HG02763 (cell line): ENCODE results near the gene NFE2L2.
"Not testable (repeated sequence)": the region's sequence is repeated elsewhere in the genome, so short reads cannot be mapped to it uniquely, and the experiment has no call there.

Experiments
- ATAC-seq: cut with Tn5 transposase; IDR thresholded peaks from one replicate; pipeline ENCODE4 v1.9.1; 2021; ENCODE audit warnings: mild to moderate bottlenecking, moderate library complexity; ENCODE audit not compliant: unreplicated experiment

The NFE2L2 gene

DNA sequence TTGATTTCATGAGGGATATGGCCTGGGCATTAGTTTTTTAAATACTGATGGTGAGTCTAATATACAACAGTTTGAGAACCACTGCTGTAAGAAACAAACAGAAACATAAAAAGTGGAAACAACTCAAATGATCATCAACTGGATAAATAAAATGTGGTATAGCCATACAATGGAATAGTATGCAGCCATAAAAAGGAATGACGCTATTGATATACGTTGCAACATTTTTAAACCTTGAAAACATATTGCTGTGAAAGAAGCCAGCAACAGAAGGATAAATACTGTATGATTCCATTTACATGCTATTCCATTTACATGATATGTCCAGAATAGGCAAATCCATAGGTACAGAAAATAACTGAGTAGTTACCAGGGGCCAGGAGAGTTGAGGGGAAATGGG, 6.5 kb downstream of the NFE2L2 start:
- no peak for ATAC-seq

DNA sequence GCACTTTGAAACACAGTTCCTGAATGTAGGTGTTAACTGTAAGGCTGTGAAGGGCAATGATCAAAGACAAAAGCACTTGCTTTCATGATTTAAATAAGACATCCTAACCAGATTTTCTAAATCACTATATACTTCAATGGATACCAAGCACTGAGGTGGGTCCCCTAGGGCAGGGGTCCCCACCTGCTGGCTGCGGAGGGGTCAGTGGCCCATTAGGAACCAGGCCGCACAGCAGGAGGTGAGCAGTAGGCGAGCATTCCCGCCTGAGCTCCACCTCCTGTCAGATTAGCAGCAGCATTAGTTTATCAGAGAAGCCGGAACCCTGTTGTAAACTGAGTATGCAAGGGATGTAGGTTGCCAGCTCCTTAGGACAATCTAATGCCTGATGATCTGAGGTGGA, 7.1 kb downstream of the NFE2L2 start:
- ATAC-seq: no peak

DNA sequence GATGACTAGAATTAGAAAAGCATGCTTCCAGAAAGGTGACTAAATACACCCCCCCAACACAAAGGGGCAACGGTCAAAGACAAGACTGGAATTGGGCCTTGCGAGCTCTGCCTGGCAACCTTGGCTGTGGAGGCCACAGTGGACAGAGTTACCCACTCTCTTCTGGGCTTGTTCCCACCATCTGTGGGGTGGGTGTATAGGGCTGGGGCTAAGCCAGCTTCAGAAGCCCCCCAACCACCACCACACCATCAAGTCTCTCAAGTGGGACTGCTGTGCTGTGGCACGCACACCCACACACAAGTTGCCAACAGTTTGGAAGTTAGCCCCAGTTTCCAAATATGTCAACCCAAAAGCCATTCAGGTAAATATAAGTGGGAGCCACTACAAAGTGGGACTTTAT, 7.8 kb downstream of the NFE2L2 start:
- ATAC-seq: no peak

GRCh38 chr2:177256026-177256425, 8.5 kb downstream of the NFE2L2 start:
- ATAC-seq: no peak

GRCh38 chr2:177255227-177255601, 9.3 kb downstream of the NFE2L2 start:
- no peak for ATAC-seq

DNA sequence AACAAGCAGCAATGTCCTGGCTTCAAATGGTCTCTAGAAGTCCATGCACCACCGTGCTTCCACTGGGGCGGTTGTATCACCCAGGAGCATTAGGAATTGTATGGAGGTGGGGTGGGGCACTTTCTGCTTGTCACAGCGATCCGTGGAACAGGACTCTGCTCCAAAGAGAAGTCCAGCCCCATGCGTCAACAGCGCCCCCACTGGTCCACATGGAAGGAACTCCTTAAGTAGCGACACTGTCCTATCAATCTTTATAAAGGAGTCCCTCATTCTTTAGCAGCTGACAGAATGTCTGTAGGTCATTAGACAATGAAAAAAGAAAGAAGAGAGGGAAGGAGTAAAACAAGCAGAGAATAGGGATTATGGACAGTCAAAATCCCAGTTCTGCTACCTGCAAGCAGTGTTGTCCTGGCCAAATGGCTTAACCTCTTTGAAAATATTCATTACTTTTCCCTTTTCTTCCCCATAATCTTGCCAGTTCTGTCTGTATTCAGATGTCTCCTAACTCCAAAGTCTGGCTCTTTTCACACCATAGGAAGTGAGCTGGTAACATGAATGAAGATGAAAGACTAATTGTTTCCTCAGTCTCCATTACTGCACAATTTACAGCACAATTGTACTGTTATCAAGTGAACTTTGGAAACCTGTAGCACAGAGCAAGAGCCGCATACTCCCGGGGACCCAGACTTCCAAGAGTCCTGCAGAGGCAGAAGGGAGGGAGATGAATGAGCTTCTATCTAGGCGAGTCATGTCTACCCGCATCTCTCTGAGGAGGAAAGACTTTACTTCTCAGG, 9.9 kb downstream of the NFE2L2 start:
- no peak for ATAC-seq

DNA sequence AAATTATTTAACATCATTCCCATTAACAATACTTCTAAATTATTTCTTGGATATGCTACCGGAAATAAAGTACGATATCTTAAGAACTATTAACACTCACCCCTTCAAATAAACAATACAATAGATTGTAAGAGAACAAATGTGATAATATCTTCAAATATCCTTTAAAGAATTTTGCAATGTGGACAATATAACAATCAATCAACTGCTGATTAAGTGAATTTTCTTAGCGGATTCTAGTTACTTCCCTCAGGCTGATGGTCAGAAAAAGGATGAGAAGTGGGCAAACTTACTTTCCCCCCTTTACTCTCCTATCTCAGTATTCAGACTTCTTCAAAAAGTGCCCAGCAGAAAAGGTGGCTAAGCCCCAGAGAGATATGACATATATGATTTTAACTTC, 10.8 kb downstream of the NFE2L2 start:
- no peak for ATAC-seq

DNA sequence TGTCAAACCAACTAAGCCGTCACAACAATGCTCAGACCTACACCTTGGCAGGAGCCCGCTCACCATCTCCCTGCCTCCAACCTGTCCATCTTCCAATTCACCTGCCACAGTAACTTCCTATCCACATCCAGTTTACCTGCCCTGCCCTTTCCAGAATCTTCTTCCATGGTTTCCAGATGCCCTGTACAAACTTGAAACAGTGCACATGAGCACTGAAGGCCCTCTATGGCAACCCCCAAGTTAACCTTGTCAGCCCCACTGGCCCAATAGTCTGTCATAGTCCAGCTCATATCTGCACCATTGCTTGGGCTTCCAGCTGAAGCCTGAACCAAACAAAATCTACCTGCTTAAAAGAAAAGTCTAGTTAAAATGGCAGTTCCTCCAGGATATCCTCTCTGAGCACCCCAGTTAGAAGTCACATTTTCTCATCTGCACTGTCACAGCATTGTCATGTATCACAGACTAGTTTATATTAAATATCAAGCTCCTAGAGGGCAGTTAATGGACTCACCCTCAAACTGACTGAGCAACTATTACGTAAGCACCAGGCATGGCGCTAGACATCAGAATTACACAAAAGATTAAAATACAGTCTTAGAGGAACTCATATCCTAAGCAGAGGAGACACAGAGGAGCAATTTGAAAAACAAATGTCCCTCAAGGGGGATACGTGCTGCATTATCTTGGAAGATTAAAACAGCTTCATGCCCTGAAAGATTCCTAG, 11.6 kb downstream of the NFE2L2 start:
- ATAC-seq: no peak

GRCh38 chr2:177251165-177251542, 13.4 kb downstream of the NFE2L2 start:
- ATAC-seq: no peak

DNA sequence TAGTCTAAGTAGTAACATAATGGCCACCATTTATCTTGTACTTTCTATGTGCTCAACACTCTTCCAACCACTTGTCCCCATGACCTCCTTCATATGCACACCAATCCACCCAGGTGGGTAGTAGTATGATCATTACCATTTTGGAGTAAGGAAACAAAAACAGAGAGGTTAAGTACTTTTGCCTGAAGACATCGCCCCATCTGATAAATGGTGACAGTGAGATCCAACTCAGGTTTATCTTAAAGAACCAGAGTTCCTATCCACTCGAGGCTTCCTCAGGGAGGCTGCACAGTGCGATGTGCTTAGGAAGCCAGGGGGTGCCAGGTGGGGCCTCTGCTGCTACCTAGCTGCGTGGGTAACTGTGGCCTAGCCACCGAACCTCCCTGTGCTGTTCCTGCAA, 14.1 kb downstream of the NFE2L2 start:
- ATAC-seq: no peak

GRCh38 chr2:177249038-177249437, 15.5 kb downstream of the NFE2L2 start:
- no peak for ATAC-seq

DNA sequence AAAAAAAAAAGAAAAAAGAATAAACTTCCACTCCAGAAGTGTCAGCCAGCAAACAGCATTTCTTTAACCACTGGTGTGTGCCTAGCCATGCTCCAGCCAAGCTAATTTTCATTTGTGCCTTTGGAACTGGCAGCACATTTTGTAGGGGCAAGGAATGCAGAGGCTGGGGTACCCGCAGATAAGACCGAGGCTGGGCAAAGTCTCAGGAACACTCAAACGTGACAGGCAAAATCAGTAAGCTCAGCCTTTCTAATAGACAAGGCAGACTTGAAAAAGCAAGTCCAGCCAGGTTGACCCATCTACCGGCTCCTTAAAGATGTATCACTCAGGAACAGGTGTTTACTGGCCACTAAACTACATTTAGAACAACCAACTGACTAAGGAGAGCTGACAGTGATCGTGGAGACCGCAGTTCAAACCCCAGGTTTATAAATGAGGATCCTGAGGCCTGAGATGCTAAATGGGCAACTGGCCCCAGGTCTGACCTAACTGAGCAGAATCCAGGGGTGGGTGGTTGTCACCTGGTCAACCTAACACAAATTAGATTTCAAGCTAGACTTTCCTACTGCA, 16.7 kb downstream of the NFE2L2 start:
- ATAC-seq: no peak

DNA sequence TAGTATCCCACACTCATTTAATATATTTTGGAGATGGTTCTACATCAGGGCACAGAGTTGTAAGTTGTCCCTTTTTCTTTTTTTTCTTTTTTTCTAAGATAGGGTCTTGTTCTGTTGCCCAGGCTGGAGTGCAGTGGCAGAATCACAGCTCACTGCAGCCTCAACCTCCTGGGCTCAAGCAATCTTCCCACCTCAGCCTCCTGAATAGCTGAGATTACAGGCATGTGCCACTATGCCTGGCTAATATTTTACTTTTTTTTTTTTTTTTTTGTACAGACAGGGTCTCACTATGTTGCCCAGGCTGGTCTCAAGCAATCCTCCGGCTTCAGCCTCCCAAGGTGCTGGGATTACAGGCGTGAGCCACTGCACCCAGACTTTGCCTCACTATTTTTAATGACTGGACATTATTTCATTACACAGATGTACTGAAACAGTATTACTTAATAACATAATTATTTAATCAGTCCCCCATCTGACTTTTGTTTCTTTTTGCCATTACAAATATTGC, 17.9 kb downstream of the NFE2L2 start:
- not testable (repeated sequence) for ATAC-seq

DNA sequence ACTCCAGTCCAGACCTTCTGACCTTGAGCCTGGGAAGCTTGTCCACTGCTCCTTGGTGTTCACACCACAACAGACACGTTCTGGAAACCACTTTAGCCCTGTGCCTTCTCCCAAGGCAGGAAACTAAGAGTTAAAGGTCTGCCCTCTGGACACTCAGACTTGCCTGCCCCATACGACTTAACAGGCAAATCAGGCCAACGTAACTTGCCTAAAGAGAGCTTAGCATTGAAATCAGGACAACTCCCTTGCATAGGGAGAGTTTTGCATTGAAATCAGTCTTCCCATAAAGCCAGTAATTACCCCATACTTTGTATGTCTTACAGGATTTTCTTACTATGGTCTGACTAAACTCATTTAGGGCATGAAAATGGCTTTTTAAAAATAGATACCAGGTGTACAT, 18.5 kb downstream of the NFE2L2 start:
- ATAC-seq: no peak

DNA sequence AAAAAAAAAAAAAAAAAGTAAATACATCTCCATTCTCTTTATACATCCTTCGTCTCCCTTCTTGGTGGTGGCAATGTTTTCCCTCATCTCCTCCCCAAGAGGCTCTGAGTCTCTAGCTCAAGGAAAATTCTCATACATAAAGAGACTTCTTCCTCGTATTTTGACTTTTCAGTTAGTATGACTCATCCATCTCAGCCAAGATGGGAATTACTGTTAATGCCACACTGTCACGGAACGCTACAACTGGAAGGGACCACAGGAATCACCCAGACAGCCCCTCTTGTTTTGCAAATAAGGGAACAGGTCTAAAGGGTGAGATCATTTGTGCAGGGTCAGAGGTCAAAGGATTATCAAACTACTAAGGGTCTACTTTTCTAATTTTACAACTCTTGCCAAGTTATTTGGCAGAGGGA, 19.5 kb downstream of the NFE2L2 start:
- no peak for ATAC-seq

- no peak for ATAC-seq
These were observed 20.2 kb downstream of the NFE2L2 start for GRCh38 chr2:177244244-177244771.

- no peak for ATAC-seq
These were observed 21.1 kb downstream of the NFE2L2 start for GRCh38 chr2:177243476-177243875.

DNA sequence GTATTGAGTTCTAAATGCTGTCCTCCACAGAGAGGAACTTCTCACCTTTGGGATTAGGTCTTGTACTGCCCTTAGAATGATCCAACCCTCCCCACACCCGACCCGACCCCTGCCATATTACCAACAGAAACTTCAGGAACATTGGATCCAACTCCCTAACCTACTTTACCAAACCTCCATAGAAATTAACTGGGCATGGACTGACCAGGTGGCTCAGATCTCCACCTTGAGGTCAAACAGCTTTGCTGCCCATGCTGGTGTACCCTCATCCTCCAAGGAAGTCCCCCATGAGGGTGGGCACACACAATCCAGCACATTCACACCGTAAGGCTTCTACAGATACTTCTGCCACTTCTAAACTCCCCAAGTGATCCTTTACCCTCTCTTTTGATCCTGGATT, 21.5 kb downstream of the NFE2L2 start:
- ATAC-seq: no peak

DNA sequence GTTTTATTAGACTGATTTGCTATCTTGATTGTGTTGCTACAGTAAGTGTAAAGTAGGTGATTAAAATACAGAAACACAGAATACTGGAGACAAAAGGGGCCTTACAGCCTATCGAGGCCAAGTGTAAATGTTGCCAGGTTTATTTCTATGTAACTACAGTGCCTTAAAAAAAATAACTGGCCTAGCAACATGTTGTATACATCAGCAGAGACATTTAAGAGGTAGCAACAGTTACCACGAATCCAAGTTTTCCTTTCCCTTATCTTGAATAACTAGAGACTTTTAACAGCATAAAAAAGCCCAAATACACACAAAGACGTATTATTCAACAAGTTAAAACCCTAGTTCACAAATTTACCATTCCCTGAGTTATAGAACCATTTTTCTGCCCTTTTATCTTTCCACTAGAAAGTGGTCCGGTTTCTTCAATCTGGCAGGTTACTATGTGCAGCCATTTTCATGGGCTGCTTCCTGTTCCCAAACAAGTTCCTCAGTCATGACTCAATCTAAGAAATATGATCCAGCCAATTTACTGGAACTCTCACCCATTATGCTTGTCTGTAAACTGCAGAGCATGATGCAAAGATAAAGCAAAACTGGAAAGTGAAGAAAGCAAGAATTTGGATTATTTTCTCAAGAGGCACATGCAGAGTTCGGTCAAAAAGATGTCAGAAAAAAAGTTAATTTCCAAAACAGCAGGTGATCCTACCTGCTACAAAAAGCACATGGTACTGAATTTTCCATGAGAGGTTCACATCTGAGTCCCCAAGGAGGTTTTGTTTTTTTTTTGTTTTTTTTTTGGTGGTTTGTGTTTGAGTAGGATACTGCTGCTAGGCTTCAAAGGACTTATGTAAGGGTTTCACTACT, 22.2 kb downstream of the NFE2L2 start:
- ATAC-seq: no peak

- no peak for ATAC-seq
These were observed 22.8 kb downstream of the NFE2L2 start for GRCh38 chr2:177241711-177242120.
